ENCODE results near the gene ALDH3A1.
"Not testable (repeated sequence)": the region's sequence is repeated elsewhere in the genome, so short reads cannot be mapped to it uniquely, and the experiment has no call there.

Gene ALDH3A1

GRCh38 chr17:19747829-19748806 lies at the start of gene ALDH3A1:
ALDH3A1 (minus strand) TSS chr17:19748298; CDS start chr17:19745129, 3,169 bp downstream.
- no peak for DNase-seq (ENCODE audit: low read depth)

GRCh38 chr17:19796457-19796856 lies 48.4 kb upstream of the ALDH3A1 start:
- DNase-seq (ENCODE audit: low read depth): no peak

- DNase-seq (ENCODE audit: low read depth): no peak
Measured at GRCh38 chr17:19791918-19792550, 43.9 kb upstream of the ALDH3A1 start.

- DNase-seq (ENCODE audit: low read depth): no peak
Measured at GRCh38 chr17:19787733-19788357, 39.7 kb upstream of the ALDH3A1 start.

- DNase-seq (ENCODE audit: low read depth): no peak
Measured at GRCh38 chr17:19785854-19786253, 37.8 kb upstream of the ALDH3A1 start.

- DNase-seq (ENCODE audit: low read depth): no peak
Measured at GRCh38 chr17:19781488-19782458, 33.7 kb upstream of the ALDH3A1 start.

- DNase-seq (ENCODE audit: low read depth): no peak
Measured at GRCh38 chr17:19780846-19781245, 32.7 kb upstream of the ALDH3A1 start.

GRCh38 chr17:19773534-19773933 lies 25.4 kb upstream of the ALDH3A1 start:
- DNase-seq (ENCODE audit: low read depth): no peak

- DNase-seq (ENCODE audit: low read depth): no peak
Measured at GRCh38 chr17:19771971-19772630, 24.0 kb upstream of the ALDH3A1 start.

GRCh38 chr17:19770985-19771735 lies 23.1 kb upstream of the ALDH3A1 start:
- no peak for DNase-seq (ENCODE audit: low read depth)

- peak; percentile 76 for DNase-seq (ENCODE audit: low read depth)
Measured at GRCh38 chr17:19769946-19770652, 22.0 kb upstream of the ALDH3A1 start.

- DNase-seq (ENCODE audit: low read depth): no peak
Measured at GRCh38 chr17:19768046-19768782, 20.1 kb upstream of the ALDH3A1 start.

GRCh38 chr17:19766421-19767270 lies 18.5 kb upstream of the ALDH3A1 start:
- DNase-seq (ENCODE audit: low read depth): peak; percentile 32

- DNase-seq (ENCODE audit: low read depth): no peak
Measured at GRCh38 chr17:19766016-19766415, 17.9 kb upstream of the ALDH3A1 start.

- DNase-seq (ENCODE audit: low read depth): not testable (repeated sequence)
Measured at GRCh38 chr17:19763991-19764390, 15.9 kb upstream of the ALDH3A1 start.

- DNase-seq (ENCODE audit: low read depth): no peak
Measured at GRCh38 chr17:19763416-19763815, 15.3 kb upstream of the ALDH3A1 start.

- peak; percentile 24 for DNase-seq (ENCODE audit: low read depth)
Measured at GRCh38 chr17:19762515-19762961, 14.4 kb upstream of the ALDH3A1 start.

GRCh38 chr17:19760746-19761145 lies 12.6 kb upstream of the ALDH3A1 start:
- DNase-seq (ENCODE audit: low read depth): no peak
